Measurements from ENCODE around the gene CDK19.

CDK19 gene

GRCh38 chr6:110636781-110637180 lies 178.5 kb downstream of the CDK19 start:
- H3K36me3 ChIP-seq (ENCODE audit: control insufficient read depth, insufficient read depth, low read length) = no peaks in the 10 kb centered on the region
- TF ChIP-seq, protein P1, sequence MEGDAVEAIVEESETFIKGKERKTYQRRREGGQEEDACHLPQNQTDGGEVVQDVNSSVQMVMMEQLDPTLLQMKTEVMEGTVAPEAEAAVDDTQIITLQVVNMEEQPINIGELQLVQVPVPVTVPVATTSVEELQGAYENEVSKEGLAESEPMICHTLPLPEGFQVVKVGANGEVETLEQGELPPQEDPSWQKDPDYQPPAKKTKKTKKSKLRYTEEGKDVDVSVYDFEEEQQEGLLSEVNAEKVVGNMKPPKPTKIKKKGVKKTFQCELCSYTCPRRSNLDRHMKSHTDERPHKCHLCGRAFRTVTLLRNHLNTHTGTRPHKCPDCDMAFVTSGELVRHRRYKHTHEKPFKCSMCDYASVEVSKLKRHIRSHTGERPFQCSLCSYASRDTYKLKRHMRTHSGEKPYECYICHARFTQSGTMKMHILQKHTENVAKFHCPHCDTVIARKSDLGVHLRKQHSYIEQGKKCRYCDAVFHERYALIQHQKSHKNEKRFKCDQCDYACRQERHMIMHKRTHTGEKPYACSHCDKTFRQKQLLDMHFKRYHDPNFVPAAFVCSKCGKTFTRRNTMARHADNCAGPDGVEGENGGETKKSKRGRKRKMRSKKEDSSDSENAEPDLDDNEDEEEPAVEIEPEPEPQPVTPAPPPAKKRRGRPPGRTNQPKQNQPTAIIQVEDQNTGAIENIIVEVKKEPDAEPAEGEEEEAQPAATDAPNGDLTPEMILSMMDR (IDR thresholded peaks at IDR 0.05; ENCODE audit: insufficient read depth, low read length, poor library complexity, severe bottlenecking) = no peak
- H3K4me3 ChIP-seq (replicated peaks; ENCODE audit: low read depth, low read length) = no peak overlapping the region
- H3K27me3 ChIP-seq (replicated peaks; ENCODE audit: control insufficient read depth, insufficient read depth, low read length) = no peaks in the 10 kb centered on the region
- no peak for DNase-seq (ENCODE audit: extremely low read depth, insufficient read length)

GRCh38 chr6:110635096-110635495 lies 180.2 kb downstream of the CDK19 start:
- no peak for DNase-seq (ENCODE audit: extremely low read depth, insufficient read length)
- Histone ChIP-seq H3K27me3 (replicated peaks; ENCODE audit: control insufficient read depth, insufficient read depth, low read length) (no peaks in the 10 kb centered on the region), H3K4me3 (replicated peaks; ENCODE audit: low read depth, low read length) (no peak overlapping the region), H3K36me3 (ENCODE audit: control insufficient read depth, insufficient read depth, low read length) (no peaks in the 10 kb centered on the region)
- TF ChIP-seq, protein P1 (IDR thresholded peaks at IDR 0.05; ENCODE audit: insufficient read depth, low read length, poor library complexity, severe bottlenecking) = no peak

- H3K27me3 ChIP-seq (replicated peaks; ENCODE audit: control insufficient read depth, insufficient read depth, low read length) = no peaks in the 10 kb centered on the region
- H3K36me3 ChIP-seq (ENCODE audit: control insufficient read depth, insufficient read depth, low read length) = no peaks in the 10 kb centered on the region
- no peak overlapping the region for H3K4me3 ChIP-seq (replicated peaks; ENCODE audit: low read depth, low read length)
- DNase-seq (ENCODE audit: extremely low read depth, insufficient read length) = no peak
- TF ChIP-seq, protein P1 (IDR thresholded peaks at IDR 0.05; ENCODE audit: insufficient read depth, low read length, poor library complexity, severe bottlenecking) = no peak
These were observed 181.5 kb downstream of the CDK19 start for GRCh38 chr6:110633731-110634213.

DNA sequence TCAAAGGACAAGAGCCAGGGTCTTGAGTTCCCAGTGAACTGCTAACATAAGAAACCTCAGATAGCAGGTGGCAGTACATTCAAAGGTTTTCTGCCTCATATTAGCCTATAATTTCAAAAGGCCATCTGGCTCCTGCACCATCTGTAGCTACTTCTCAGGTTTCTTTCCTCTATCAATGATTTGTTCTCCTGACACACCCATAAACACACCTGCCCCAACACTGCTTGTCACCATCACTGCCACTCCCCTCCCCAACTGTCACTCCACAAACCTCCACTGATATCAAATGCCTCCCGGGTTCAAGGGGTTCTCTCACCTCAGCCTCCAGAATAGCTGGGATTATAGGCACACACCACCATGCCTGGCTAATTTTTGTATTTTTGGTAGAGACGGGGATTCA lies 186.1 kb downstream of the CDK19 start:
- no peak for DNase-seq (ENCODE audit: extremely low read depth, insufficient read length)
- TF ChIP-seq, protein P1 (IDR thresholded peaks at IDR 0.05; ENCODE audit: insufficient read depth, low read length, poor library complexity, severe bottlenecking) = no peak
- H3K4me3 ChIP-seq (replicated peaks; ENCODE audit: low read depth, low read length) = no peak overlapping the region
- H3K27me3 ChIP-seq (replicated peaks; ENCODE audit: control insufficient read depth, insufficient read depth, low read length) = no peaks in the 10 kb centered on the region
- H3K36me3 ChIP-seq (ENCODE audit: control insufficient read depth, insufficient read depth, low read length) = no peaks in the 10 kb centered on the region; the same call in 1 of the 2 replicates

DNA sequence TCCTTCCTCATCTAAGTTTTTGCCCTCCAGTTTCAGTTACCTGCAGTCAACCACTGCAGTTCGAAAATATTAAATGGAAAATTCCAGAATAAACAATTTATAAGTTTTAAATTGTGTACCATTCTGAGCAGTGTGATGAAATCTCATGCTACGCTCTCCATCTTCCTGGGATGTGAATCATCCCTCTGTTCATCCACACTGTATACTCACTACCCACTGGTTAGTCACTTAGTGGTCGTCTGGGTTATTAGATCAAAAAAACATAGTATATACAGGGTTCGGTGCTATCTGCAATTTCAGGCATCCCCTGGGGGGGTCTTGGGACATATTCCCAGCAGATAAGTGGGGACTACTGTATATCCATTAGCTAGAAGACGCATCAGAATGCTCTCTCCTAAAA lies 186.9 kb downstream of the CDK19 start:
- Histone ChIP-seq H3K4me3 (replicated peaks; ENCODE audit: low read depth, low read length) (no peak overlapping the region), H3K36me3 (ENCODE audit: control insufficient read depth, insufficient read depth, low read length) (no peaks in the 10 kb centered on the region; the same call in 1 of the 2 replicates), H3K27me3 (replicated peaks; ENCODE audit: control insufficient read depth, insufficient read depth, low read length) (no peaks in the 10 kb centered on the region)
- TF ChIP-seq, protein P1 (IDR thresholded peaks at IDR 0.05; ENCODE audit: insufficient read depth, low read length, poor library complexity, severe bottlenecking) = no peak
- no peak for DNase-seq (ENCODE audit: extremely low read depth, insufficient read length)

- H3K36me3 ChIP-seq (ENCODE audit: control insufficient read depth, insufficient read depth, low read length) = no peaks in the 10 kb centered on the region; the same call in 1 of the 2 replicates
- no peak for DNase-seq (ENCODE audit: extremely low read depth, insufficient read length)
- no peaks in the 10 kb centered on the region for H3K27me3 ChIP-seq (replicated peaks; ENCODE audit: control insufficient read depth, insufficient read depth, low read length)
- H3K4me3 ChIP-seq (replicated peaks; ENCODE audit: low read depth, low read length) = no peak overlapping the region
- TF ChIP-seq, protein P1 (IDR thresholded peaks at IDR 0.05; ENCODE audit: insufficient read depth, low read length, poor library complexity, severe bottlenecking) = no peak
These were observed 188.8 kb downstream of the CDK19 start for GRCh38 chr6:110626442-110626841.

Data from GM06990 (cell line).